22Rv1 (cell line): ENCODE data around the gene NXPE1.

Experiments
- CTCF ChIP-seq: fragments of 450-650 bp; IDR thresholded peaks from 2 replicates; pipeline ENCODE4 v1.5.1; 2017; ENCODE audit warnings: mild to moderate bottlenecking
- ZFX ChIP-seq: fragments of 450-650 bp; IDR thresholded peaks from 2 replicates; pipeline ENCODE4 v1.6.1; 2017; ENCODE audit warnings: antibody characterized with exemption, borderline replicate concordance

- TF ChIP-seq CTCF (no peak), ZFX (no peak)
Measured at GRCh38 chr11:114478001-114478410, 81.7 kb downstream of the NXPE1 start.
